GM12878 (cell line): ENCODE results near the gene TDRD3.

ENCODE experiments used
- CREM ChIP-seq: IDR thresholded peaks from 2 replicates; pipeline ENCODE4 v1.6.1; 2014; ENCODE audit warnings: antibody characterized with exemption, low read depth
- CTCF ChIP-seq, 3 experiments: IDR thresholded peaks in 2 of 3; conservative IDR thresholded peaks in 1 of 3; 2 replicates each; pipeline ENCODE4 v1.5.1; 2011; ENCODE audit warnings: low read depth in 3 of 3, low read length in 3 of 3, mild to moderate bottlenecking in 3 of 3, control low read depth in 2 of 3, moderate library complexity in 2 of 3, inconsistent platforms in 1 of 3, mixed read lengths in 1 of 3; ENCODE audit not compliant: control insufficient read depth in 2 of 3, insufficient read depth in 1 of 3; ENCODE audit errors: extremely low read depth in 1 of 3
- EZH2 ChIP-seq: IDR thresholded peaks from 2 replicates; pipeline ENCODE4 v1.6.1; 2012; ENCODE audit warnings: low read depth, mild to moderate bottlenecking, control low read depth, inconsistent platforms, low read length, borderline replicate concordance; ENCODE audit not compliant: control insufficient read depth
- JUND ChIP-seq: IDR thresholded peaks from 2 replicates; pipeline ENCODE4 v1.6.1; 2012; ENCODE audit warnings: low read depth, mild to moderate bottlenecking, low read length, improper control_type of control experiment, moderate library complexity
- NFXL1 ChIP-seq: fragments of 450-650 bp; IDR thresholded peaks from 2 replicates; pipeline ENCODE4 v1.6.1; 2017; ENCODE audit warnings: antibody characterized with exemption, mild to moderate bottlenecking, borderline replicate concordance
- POLR2A ChIP-seq: IDR thresholded peaks from 2 replicates; pipeline ENCODE4 v1.6.1; 2011; ENCODE audit warnings: low read depth, mild to moderate bottlenecking, low read length
- RB1 ChIP-seq: fragments of 450-650 bp; formaldehyde crosslinking; IDR thresholded peaks from 2 replicates; pipeline ENCODE4 v1.6.1; 2017; ENCODE audit warnings: mild to moderate bottlenecking, borderline replicate concordance
- SIX5 ChIP-seq: IDR thresholded peaks from 2 replicates; pipeline ENCODE4 v1.6.1; 2011; ENCODE audit warnings: mild to moderate bottlenecking, low read depth, low read length, moderate library complexity; ENCODE audit not compliant: severe bottlenecking
- SP1 ChIP-seq: IDR thresholded peaks from one replicate; pipeline ENCODE4 v1.6.1; 2011; ENCODE audit warnings: low read depth, low read length
- SRF ChIP-seq, 2 experiments: IDR thresholded peaks; 2 replicates each; pipeline ENCODE4 v1.6.1; 2011; ENCODE audit warnings: low read depth in 2 of 2, low read length in 2 of 2, mild to moderate bottlenecking in 1 of 2, moderate library complexity in 1 of 2
- TAF1 ChIP-seq: IDR thresholded peaks from 2 replicates; pipeline ENCODE4 v1.6.1; 2011; ENCODE audit warnings: mild to moderate bottlenecking, low read depth, low read length, borderline replicate concordance
- TF ChIP-seq, protein P1 (sequence below): IDR thresholded peaks from 2 replicates; pipeline ENCODE4 v1.6.1; 2011; ENCODE audit warnings: low read depth, mild to moderate bottlenecking, low read length, moderate library complexity, borderline replicate concordance; ENCODE audit errors: extremely low read depth

DNA sequence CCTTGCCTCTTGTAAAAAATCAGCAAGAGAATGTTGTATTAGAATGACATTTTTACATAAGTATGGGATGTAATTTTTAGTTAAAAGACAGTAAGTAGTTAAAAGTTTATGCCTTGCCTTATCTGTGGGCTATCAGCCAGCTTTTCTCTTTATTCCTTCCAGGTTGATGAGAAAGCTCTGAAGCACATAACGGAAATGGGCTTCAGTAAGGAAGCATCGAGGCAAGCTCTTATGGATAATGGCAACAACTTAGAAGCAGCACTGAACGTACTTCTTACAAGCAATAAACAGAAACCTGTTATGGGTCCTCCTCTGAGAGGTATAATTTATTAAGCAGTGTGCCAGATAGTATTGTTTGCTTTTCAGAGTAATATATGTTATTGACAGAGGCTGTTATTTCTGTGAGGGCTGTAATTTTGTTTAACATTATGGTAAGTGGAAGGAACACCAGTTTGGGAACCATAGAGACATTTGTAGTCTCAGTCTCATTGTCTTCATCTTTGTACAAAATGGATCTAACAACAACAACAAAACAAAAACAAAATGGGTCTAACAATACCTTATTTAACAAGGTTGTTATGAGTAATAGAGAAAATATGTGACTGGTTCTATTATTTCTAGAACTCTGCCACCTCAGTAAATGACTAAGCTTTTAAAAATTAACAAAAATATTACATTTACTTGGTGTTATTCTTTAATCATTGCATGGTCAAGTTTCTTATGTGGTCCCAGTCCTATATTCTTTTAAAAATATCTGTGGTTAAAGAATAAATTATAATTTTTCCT, 112.8 kb downstream of the TDRD3 start:
- TF ChIP-seq, protein P1, sequence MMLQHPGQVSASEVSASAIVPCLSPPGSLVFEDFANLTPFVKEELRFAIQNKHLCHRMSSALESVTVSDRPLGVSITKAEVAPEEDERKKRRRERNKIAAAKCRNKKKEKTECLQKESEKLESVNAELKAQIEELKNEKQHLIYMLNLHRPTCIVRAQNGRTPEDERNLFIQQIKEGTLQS, result no peak
- no peak for TF ChIP-seq CTCF (IDR thresholded peaks at IDR 0.05 in 2 of 3, conservative IDR thresholded peaks at IDR 0.05 in 1 of 3; ENCODE audit: control insufficient read depth in 2 of 3, extremely low read depth in 1 of 3, insufficient read depth in 1 of 3, low read depth in 3 of 3, low read length in 3 of 3)
- TF ChIP-seq POLR2A, result no peak
- TF ChIP-seq EZH2, result no peak
- no peak for TF ChIP-seq JUND
- no peak for TF ChIP-seq TAF1
- no peak for TF ChIP-seq RB1
- TF ChIP-seq SRF (IDR thresholded peaks at IDR 0.05; ENCODE audit: low read depth in 2 of 2, low read length in 2 of 2), result no peak
- TF ChIP-seq SP1, result no peak
- no peak for TF ChIP-seq CREM
- TF ChIP-seq NFXL1, result no peak
- TF ChIP-seq SIX5, result no peak
